ENCODE data around the gene FOCAD.

Gene FOCAD

DNA sequence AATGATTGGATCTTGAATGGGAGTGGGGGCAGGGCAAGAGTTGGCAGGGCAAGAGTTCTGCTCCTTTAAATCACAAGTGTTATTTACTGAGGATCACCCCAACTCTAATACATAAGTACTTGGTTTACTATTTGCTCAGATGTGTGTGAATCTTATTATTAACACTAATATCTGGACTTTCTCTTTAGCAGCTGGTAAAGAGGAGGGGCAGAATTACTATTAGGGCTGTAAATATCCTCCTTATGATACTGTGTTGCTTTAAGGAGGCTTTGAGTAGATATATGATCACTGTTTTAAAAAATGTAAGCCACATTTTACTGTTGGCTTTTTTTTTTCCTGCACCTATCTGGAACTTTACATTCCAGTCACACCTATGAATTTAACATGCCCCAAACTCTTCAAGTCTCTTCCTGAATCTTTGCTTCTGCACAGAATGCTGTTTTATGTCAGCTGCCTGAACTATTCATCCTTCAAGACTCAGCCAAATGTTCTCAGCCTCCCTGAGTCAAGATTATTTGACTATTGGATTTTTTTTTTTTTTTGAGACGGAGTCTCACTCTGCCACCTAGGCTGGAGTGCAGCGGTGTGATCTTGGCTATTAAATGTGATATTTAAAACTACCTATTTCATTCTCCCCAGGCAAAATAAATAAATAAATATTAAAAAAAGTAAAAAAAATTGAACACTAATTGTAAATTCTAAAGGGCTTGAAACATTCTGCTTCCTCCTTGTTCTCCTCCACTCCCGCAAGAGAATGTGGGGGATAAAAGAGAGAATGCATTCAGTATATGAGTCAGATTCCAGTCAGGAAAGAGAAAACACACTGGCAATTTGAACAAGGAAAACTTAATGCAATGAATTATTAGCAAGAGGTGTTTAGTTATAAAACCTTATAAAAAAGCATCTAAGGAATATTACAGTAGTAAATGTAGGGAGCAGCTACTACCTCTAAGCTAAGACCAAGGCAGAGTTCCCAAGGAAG, 99.3 kb downstream of the FOCAD start:
- Histone ChIP-seq H3K36me3 (ENCODE audit: control insufficient read depth, insufficient read depth, low read length) (no peaks in the 10 kb centered on the region), H3K27me3 (ENCODE audit: control insufficient read depth, insufficient read depth, low read length) (no peaks in the 10 kb centered on the region), H3K4me1 (no peaks in the 10 kb centered on the region), H3K27ac (no peak overlapping the region), H3K9me3 (ENCODE audit: control insufficient read depth, low read length) (no peaks in the 10 kb centered on the region), H3K79me2 (no peaks in the 10 kb centered on the region), H3K4me2 (ENCODE audit: low read length) (no peak overlapping the region), H2AFZ (no peak overlapping the region), H3K9ac (no peak overlapping the region), H3K4me3 (ENCODE audit: low read depth, low read length) (no peak overlapping the region)
- no peak for TF ChIP-seq CTCF (IDR thresholded peaks at IDR 0.05)

DNA sequence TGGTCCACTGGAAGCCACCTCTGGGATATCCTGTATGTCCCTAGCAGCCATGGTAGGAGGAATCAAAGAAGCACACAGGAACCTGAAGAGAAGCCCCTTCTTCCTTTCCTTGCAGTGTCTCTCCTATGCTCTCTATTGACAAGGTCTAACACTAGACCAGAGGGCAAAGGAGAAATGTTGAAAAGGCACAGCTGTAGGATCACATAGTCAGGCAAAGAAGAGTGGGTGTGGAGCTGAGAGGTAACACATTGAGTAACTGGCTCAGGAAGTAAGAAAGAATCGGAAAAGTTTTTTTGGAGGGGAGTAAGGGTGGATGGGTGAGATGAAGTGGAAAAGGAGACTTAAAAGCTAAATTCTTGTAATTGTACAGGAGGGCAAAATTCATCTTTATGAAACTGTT, 100.1 kb downstream of the FOCAD start:
- Histone ChIP-seq H3K27me3 (ENCODE audit: control insufficient read depth, insufficient read depth, low read length) (no peaks in the 10 kb centered on the region), H3K27ac (no peak overlapping the region), H3K4me2 (ENCODE audit: low read length) (no peak overlapping the region), H2AFZ (no peak overlapping the region), H3K36me3 (ENCODE audit: control insufficient read depth, insufficient read depth, low read length) (no peaks in the 10 kb centered on the region), H3K4me3 (ENCODE audit: low read depth, low read length) (no peak overlapping the region), H3K9ac (no peak overlapping the region), H3K9me3 (ENCODE audit: control insufficient read depth, low read length) (no peaks in the 10 kb centered on the region), H3K4me1 (no peaks in the 10 kb centered on the region), H3K79me2 (no peaks in the 10 kb centered on the region)
- TF ChIP-seq CTCF (IDR thresholded peaks at IDR 0.05), result no peak

GRCh38 chr9:20786807-20787206, 102.7 kb downstream of the FOCAD start:
- Histone ChIP-seq H3K4me1 (no peaks in the 10 kb centered on the region), H3K27ac (no peak overlapping the region), H3K79me2 (no peaks in the 10 kb centered on the region), H3K36me3 (ENCODE audit: control insufficient read depth, insufficient read depth, low read length) (no peaks in the 10 kb centered on the region), H3K27me3 (ENCODE audit: control insufficient read depth, insufficient read depth, low read length) (no peaks in the 10 kb centered on the region), H3K9ac (no peak overlapping the region), H3K9me3 (ENCODE audit: control insufficient read depth, low read length) (no peaks in the 10 kb centered on the region), H2AFZ (no peak overlapping the region), H3K4me3 (ENCODE audit: low read depth, low read length) (no peak overlapping the region), H3K4me2 (ENCODE audit: low read length) (no peak overlapping the region)
- no peak for TF ChIP-seq CTCF (IDR thresholded peaks at IDR 0.05)

- no peaks in the 10 kb centered on the region for H3K79me2 ChIP-seq
- no peak overlapping the region for H3K27ac ChIP-seq
Observed at GRCh38 chr9:20788526-20789451, 104.7 kb downstream of the FOCAD start.

More at GRCh38 chr9:20788526-20789451, 104.7 kb downstream of the FOCAD start:
- no peaks in the 10 kb centered on the region for H3K27me3 ChIP-seq (ENCODE audit: control insufficient read depth, insufficient read depth, low read length)
- TF ChIP-seq CTCF (IDR thresholded peaks at IDR 0.05), result no peak
- H3K9ac ChIP-seq, result no peak overlapping the region
- no peak overlapping the region for H3K4me2 ChIP-seq (ENCODE audit: low read length)
- H3K36me3 ChIP-seq (ENCODE audit: control insufficient read depth, insufficient read depth, low read length), result no peaks in the 10 kb centered on the region
- no peaks in the 10 kb centered on the region for H3K9me3 ChIP-seq (ENCODE audit: control insufficient read depth, low read length)
- H3K4me3 ChIP-seq (ENCODE audit: low read depth, low read length), result no peak overlapping the region
- H2AFZ ChIP-seq, result no peak overlapping the region
- no peaks in the 10 kb centered on the region for H3K4me1 ChIP-seq
